Smooth muscle cell (in vitro differentiated cells): ENCODE results near the gene AGA. TPM values are rescaled to one million over a fixed set of nuclear protein-coding genes. Genes with fewer than 3 reads are reported as not detected.

Source experiments
- DNase-seq: peaks from one replicate; lab custom pipeline; 2025; ENCODE audit not compliant: unreplicated experiment; lab: John Stamatoyannopoulos, UW
- H2AFZ ChIP-seq: fragments of 200-600 bp; sonication (generic); 2 replicates; pipeline ENCODE4 v1.6.0; 2016; ENCODE audit warnings: antibody characterized with exemption, low read depth, mild to moderate bottlenecking
- H3F3A ChIP-seq: fragments of 200-600 bp; sonication (generic); 2 replicates; pipeline ENCODE4 v1.6.0; 2017; ENCODE audit warnings: antibody characterized with exemption, low read depth
- H3K27ac ChIP-seq: fragments of 200-600 bp; sonication (generic); 2 replicates; pipeline ENCODE4 v1.5.1; 2016; ENCODE audit warnings: low read depth, mild to moderate bottlenecking
- H3K27me3 ChIP-seq: fragments of 200-600 bp; sonication (generic); 2 replicates; pipeline ENCODE4 v1.6.1; 2016; ENCODE audit warnings: low read depth, mild to moderate bottlenecking
- H3K36me3 ChIP-seq: fragments of 200-600 bp; sonication (generic); 2 replicates; pipeline ENCODE4 v1.5.1; 2016; ENCODE audit warnings: low read depth
- H3K4me1 ChIP-seq: fragments of 200-600 bp; sonication (generic); 2 replicates; pipeline ENCODE4 v1.5.1; 2016; ENCODE audit warnings: low read depth
- H3K4me2 ChIP-seq: fragments of 200-600 bp; sonication (generic); 2 replicates; pipeline ENCODE4 v1.6.0; 2016; ENCODE audit warnings: mild to moderate bottlenecking
- H3K4me3 ChIP-seq: fragments of 200-600 bp; sonication (generic); 2 replicates; pipeline ENCODE4 v1.5.1; 2016; ENCODE audit warnings: mild to moderate bottlenecking
- H3K79me2 ChIP-seq: fragments of 200-600 bp; sonication (generic); 2 replicates; pipeline ENCODE4 v1.6.0; 2016; ENCODE audit warnings: low read depth, mild to moderate bottlenecking
- H3K9ac ChIP-seq: fragments of 200-600 bp; sonication (generic); 2 replicates; pipeline ENCODE4 v1.6.0; 2016; ENCODE audit warnings: low read depth
- H3K9me3 ChIP-seq: fragments of 200-600 bp; sonication (generic); replicated peaks from 2 replicates; pipeline ENCODE4 v1.5.1; 2016; ENCODE audit warnings: low read depth
- H4K20me1 ChIP-seq: fragments of 200-600 bp; sonication (generic); 2 replicates; pipeline ENCODE4 v1.6.0; 2016; ENCODE audit warnings: low read depth
- WGBS: methylation state at CpG from one replicate; pipeline ENCODE4 v1.1.7; 2016; ENCODE audit warnings: low lambda C conversion rate; 5-methylcytosine and 5-hydroxymethylcytosine counted together
- polyA plus RNA-seq: library from polyadenylated mRNA; unstranded; fragments of >200 nt; fragmentation: Nextera tagmentation; extraction: Ambion mirVana; gene quantifications from 2 replicates; pipeline ENCODE4 v1.2.1, GENCODE V29; 2016
- total RNA-seq: library from RNA; depleted of rRNA; stranded (reverse); fragments of >200 nt; gene quantifications from 2 replicates; pipeline ENCODE4 v1.2.3, GENCODE V29; 2014
- TF ChIP-seq, protein P1 (sequence below): fragments of 200-600 bp; sonication (generic); IDR thresholded peaks from 2 replicates; pipeline ENCODE4 v1.5.1; 2017; ENCODE audit warnings: borderline replicate concordance, mild to moderate bottlenecking, antibody characterized with exemption; ENCODE audit not compliant: insufficient read depth, poor library complexity, severe bottlenecking

The AGA gene
- total and polyA plus RNA-seq, 2 experiments from 2014 or later, result 16.4 to 23.4 TPM

DNA sequence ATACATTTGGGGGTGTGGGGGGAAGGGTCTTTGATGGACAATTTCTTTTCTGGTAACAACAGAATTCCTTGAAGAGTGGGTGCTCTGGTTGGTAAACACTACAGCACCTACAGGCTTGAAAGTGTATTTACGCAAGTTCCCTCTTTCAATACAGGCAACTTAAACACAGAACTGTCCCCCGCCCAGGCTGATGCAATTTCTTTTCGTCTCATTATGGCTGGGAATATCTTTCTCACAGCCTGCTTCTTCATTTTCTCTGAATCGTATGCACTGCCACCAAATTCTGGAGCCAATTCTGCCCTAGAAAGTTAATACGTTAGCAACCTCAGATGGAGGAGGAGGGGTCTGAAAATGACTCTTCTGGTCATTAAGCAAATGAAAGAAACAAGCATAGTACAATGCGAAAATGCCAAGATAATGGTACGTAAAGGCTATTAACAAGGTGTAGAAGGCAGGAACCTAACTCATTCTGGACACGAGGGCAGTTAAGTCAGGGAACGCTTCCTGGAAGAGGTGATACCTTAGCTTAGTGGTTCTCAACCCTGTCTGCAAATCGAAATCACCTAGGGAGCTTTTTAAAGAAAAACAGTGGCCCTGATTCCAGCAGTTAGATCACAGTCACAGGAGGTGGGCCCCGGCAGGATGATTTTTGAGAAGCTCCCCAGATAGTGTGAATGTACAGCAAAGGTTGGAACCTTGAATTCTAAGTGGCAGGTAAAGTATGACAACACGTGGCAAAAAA is 1.0 kb downstream of the AGA start:
- H3K4me2 ChIP-seq, result peak overlapping the region; percentile 86
- peak overlapping the region; percentile 68 for H3K4me3 ChIP-seq
- peaks cover 8% of the 10 kb centered on the region for H3K4me1 ChIP-seq
- H3K27ac ChIP-seq, result peak overlapping the region; percentile 82
- peak overlapping the region; percentile 57 for H2AFZ ChIP-seq
- H3K79me2 ChIP-seq, result no peaks in the 10 kb centered on the region
- 41% methylated on average over 12 of the region's 12 CpGs for WGBS
- H4K20me1 ChIP-seq, result no peaks in the 10 kb centered on the region
- peaks cover 2% of the 10 kb centered on the region for H3F3A ChIP-seq
- no peaks in the 10 kb centered on the region for H3K9me3 ChIP-seq
- TF ChIP-seq, protein P1, sequence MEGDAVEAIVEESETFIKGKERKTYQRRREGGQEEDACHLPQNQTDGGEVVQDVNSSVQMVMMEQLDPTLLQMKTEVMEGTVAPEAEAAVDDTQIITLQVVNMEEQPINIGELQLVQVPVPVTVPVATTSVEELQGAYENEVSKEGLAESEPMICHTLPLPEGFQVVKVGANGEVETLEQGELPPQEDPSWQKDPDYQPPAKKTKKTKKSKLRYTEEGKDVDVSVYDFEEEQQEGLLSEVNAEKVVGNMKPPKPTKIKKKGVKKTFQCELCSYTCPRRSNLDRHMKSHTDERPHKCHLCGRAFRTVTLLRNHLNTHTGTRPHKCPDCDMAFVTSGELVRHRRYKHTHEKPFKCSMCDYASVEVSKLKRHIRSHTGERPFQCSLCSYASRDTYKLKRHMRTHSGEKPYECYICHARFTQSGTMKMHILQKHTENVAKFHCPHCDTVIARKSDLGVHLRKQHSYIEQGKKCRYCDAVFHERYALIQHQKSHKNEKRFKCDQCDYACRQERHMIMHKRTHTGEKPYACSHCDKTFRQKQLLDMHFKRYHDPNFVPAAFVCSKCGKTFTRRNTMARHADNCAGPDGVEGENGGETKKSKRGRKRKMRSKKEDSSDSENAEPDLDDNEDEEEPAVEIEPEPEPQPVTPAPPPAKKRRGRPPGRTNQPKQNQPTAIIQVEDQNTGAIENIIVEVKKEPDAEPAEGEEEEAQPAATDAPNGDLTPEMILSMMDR, result no peak
- no peaks in the 10 kb centered on the region for H3K27me3 ChIP-seq
- peak overlapping the region; percentile 70 for H3K9ac ChIP-seq
- DNase-seq, result no peak
- H3K36me3 ChIP-seq, result no peaks in the 10 kb centered on the region

DNA sequence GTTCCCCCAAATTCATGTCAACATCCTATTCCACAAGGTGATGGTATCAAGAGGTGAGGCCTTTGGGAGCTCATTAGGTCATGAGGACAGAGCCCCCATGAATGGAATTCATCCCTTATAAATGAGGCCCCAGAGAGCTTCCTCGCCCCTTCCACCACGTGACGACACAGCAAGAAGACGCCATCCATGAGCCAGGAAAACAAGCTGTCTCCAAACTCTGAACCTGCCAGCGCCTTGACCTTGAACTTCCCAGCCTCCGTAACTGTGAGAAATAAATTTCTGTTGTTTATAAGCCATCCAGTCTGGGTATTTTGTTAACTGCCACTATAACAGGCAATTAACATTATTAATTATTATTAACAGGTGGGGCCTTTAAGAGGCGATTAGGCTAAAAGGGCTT is 5.8 kb downstream of the AGA start:
- no peaks in the 10 kb centered on the region for H3F3A ChIP-seq
- H3K36me3 ChIP-seq, result no peaks in the 10 kb centered on the region
- H3K79me2 ChIP-seq, result no peaks in the 10 kb centered on the region
- TF ChIP-seq, protein P1, result no peak
- H3K27me3 ChIP-seq, result no peaks in the 10 kb centered on the region
- no peak overlapping the region for H3K4me3 ChIP-seq
- H3K27ac ChIP-seq, result no peak overlapping the region
- DNase-seq, result no peak
- no peaks in the 10 kb centered on the region for H4K20me1 ChIP-seq
- no peak overlapping the region for H3K4me2 ChIP-seq
- peaks cover 4% of the 10 kb centered on the region for H3K4me1 ChIP-seq
- WGBS, result 96% methylated on average over 7 of the region's 7 CpGs
- H2AFZ ChIP-seq, result no peak overlapping the region
- no peak overlapping the region for H3K9ac ChIP-seq
- H3K9me3 ChIP-seq, result no peaks in the 10 kb centered on the region

DNA sequence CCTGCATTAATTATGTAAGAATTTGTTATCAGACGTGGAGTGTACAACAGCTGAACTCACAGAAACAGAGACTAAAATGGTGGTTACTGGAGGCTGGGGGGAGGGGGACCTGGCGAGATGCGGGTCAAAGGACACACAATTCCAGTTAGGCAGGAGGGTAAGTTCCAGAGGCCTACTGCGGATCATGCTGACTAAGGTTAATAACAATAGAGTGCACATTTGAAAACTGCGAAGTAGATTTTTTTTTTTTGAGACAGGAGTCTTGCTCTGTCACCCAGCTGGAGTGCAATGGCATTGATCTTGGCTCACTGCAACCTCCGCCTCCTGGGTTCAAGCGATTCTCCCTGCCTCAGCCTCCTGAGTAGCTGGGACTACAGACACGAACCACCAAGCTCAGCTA is 7.6 kb downstream of the AGA start:
- Histone ChIP-seq H3K4me1 (no peaks in the 10 kb centered on the region), H3K27ac (no peak overlapping the region), H4K20me1 (no peaks in the 10 kb centered on the region), H3K79me2 (no peaks in the 10 kb centered on the region), H3K27me3 (no peaks in the 10 kb centered on the region), H3K9ac (no peak overlapping the region), H2AFZ (no peak overlapping the region), H3F3A (no peaks in the 10 kb centered on the region), H3K4me3 (no peak overlapping the region), H3K4me2 (no peak overlapping the region), H3K9me3 (no peaks in the 10 kb centered on the region), H3K36me3 (no peaks in the 10 kb centered on the region)
- DNase-seq, result no peak
- 94% methylated on average over 8 of the region's 8 CpGs for WGBS
- TF ChIP-seq, protein P1, result no peak

DNA sequence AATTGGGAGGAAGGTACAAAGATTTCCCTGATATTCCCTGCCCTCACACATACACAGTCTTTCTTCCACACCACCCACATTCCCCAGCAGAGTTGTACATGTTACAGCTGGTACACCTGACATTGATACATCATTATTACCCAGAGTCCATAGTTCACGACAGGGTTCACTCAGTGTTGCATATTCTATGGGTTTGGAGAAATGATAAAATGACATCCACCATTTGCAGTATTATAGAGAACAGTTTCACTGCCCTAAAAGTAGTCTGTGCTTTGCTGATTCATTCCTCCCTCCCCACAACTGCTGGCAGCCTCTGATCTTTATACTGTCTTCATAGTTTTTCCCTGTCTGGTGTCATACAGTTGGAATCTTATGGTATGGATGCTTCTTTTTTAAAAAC is 15.0 kb downstream of the AGA start:
- peak overlapping the region; percentile 70 for H3K4me2 ChIP-seq

More for the DNA sequence above, 15.0 kb downstream of the AGA start:
- Histone ChIP-seq H3K4me1 (no peaks in the 10 kb centered on the region), H3K36me3 (no peaks in the 10 kb centered on the region), H3K4me3 (peak overlapping the region; percentile 10), H3K9ac (peak overlapping the region; percentile 24), H3K27me3 (no peaks in the 10 kb centered on the region), H4K20me1 (no peaks in the 10 kb centered on the region), H3F3A (peaks cover 7% of the 10 kb centered on the region), H2AFZ (peak overlapping the region; percentile 48), H3K79me2 (no peaks in the 10 kb centered on the region), H3K9me3 (no peaks in the 10 kb centered on the region), H3K27ac (peak overlapping the region; percentile 82)
- no peak for DNase-seq
- 33% methylated on average over 1 of the region's 1 CpG for WGBS
- TF ChIP-seq, protein P1, result no peak
